Superior temporal gyrus (tissue), 1 donor: ENCODE results near the gene DLGAP1.
"Not testable (repeated sequence)": the region's sequence is repeated elsewhere in the genome, so short reads cannot be mapped to it uniquely, and the experiment has no call there.

ENCODE experiments used
- DNase-seq: peaks from one replicate; pipeline ENCODE4 v3.0.0-alpha.2; 2016; ENCODE audit errors: extremely low spot score

The DLGAP1 gene

GRCh38 chr18:4287340-4287739 is 167.8 kb downstream of the DLGAP1 start:
- not testable (repeated sequence) for DNase-seq

GRCh38 chr18:4286256-4286655 is 168.9 kb downstream of the DLGAP1 start:
- no peak for DNase-seq

- DNase-seq, result no peak
These were observed 169.6 kb downstream of the DLGAP1 start for GRCh38 chr18:4285525-4285924.

GRCh38 chr18:4284528-4284927 is 170.6 kb downstream of the DLGAP1 start:
- no peak for DNase-seq

- no peak for DNase-seq
These were observed 171.3 kb downstream of the DLGAP1 start for GRCh38 chr18:4283746-4284291.

GRCh38 chr18:4282954-4283353 is 172.2 kb downstream of the DLGAP1 start:
- no peak for DNase-seq

GRCh38 chr18:4276953-4277585 is 178.0 kb downstream of the DLGAP1 start:
- no peak for DNase-seq

- DNase-seq, result no peak
These were observed 183.2 kb downstream of the DLGAP1 start for GRCh38 chr18:4271952-4272351.

GRCh38 chr18:4270988-4271387 is 184.1 kb downstream of the DLGAP1 start:
- no peak for DNase-seq

- no peak for DNase-seq
These were observed 185.1 kb downstream of the DLGAP1 start for GRCh38 chr18:4270016-4270415.

GRCh38 chr18:4267641-4268040 is 187.5 kb downstream of the DLGAP1 start:
- DNase-seq, result no peak

GRCh38 chr18:4264347-4264791 is 190.7 kb downstream of the DLGAP1 start:
- DNase-seq, result no peak

- DNase-seq, result no peak
These were observed 195.0 kb downstream of the DLGAP1 start for GRCh38 chr18:4260107-4260506.

GRCh38 chr18:4256766-4257417 is 198.2 kb downstream of the DLGAP1 start:
- no peak for DNase-seq

- no peak for DNase-seq
These were observed 200.3 kb downstream of the DLGAP1 start for GRCh38 chr18:4254840-4255239.

- DNase-seq, result no peak
These were observed 202.3 kb downstream of the DLGAP1 start for GRCh38 chr18:4252829-4253228.

GRCh38 chr18:4251873-4252272 is 203.2 kb downstream of the DLGAP1 start:
- DNase-seq, result no peak

GRCh38 chr18:4251206-4251605 is 203.9 kb downstream of the DLGAP1 start:
- no peak for DNase-seq

GRCh38 chr18:4250141-4250540 is 205.0 kb downstream of the DLGAP1 start:
- DNase-seq, result no peak

GRCh38 chr18:4248686-4249085 is 206.4 kb downstream of the DLGAP1 start:
- no peak for DNase-seq

GRCh38 chr18:4246374-4246773 is 208.7 kb downstream of the DLGAP1 start:
- DNase-seq, result no peak

- DNase-seq, result no peak
These were observed 209.7 kb downstream of the DLGAP1 start for GRCh38 chr18:4245456-4245855.

GRCh38 chr18:4242431-4243161 is 212.5 kb downstream of the DLGAP1 start:
- DNase-seq, result no peak
